IPS-18c (cell line): ENCODE measurements around the gene DDX42.
A peak's percentile ranks its signal among the peaks of the same experiment; 100 is the strongest.

Source experiments
- H3K4me3 ChIP-seq: 2 replicates; pipeline ENCODE4 v1.7.0; 2013; ENCODE audit warnings: low read depth, mild to moderate bottlenecking, low read length, moderate library complexity; ENCODE audit not compliant: insufficient read depth
- H3K9me3 ChIP-seq: one replicate; pipeline ENCODE4 v1.6.1; 2013; ENCODE audit warnings: mild to moderate bottlenecking, low read length, moderate library complexity; ENCODE audit not compliant: control insufficient read depth, insufficient read depth

DDX42 gene

GRCh38 chr17:63774141-63774968, at the start of gene DDX42:
TSS of gene DDX42 (plus strand) at chr17:63774170. CDS start at chr17:63787050, 12,880 bp downstream.
- H3K4me3 ChIP-seq, result peak within 1 kb of the TSS; percentile 91

GRCh38 chr17:63735691-63736090, 38.3 kb upstream of the DDX42 start:
- Histone ChIP-seq H3K4me3 (no peak overlapping the region), H3K9me3 (no peaks in the 10 kb centered on the region)

More at GRCh38 chr17:63774141-63774968, at the start of gene DDX42:
- no peaks in the 10 kb centered on the region for H3K9me3 ChIP-seq

GRCh38 chr17:63740464-63741142, 33.4 kb upstream of the DDX42 start:
- H3K4me3 ChIP-seq, result peak overlapping the region; percentile 97

GRCh38 chr17:63741143-63741407, 32.9 kb upstream of the DDX42 start:
- Histone ChIP-seq H3K4me3 (peak overlapping the region; percentile 97), H3K9me3 (no peaks in the 10 kb centered on the region)

More at GRCh38 chr17:63740464-63741142, 33.4 kb upstream of the DDX42 start:
- no peaks in the 10 kb centered on the region for H3K9me3 ChIP-seq

- peak within 1 kb of the TSS; percentile 97 for H3K4me3 ChIP-seq
- H3K9me3 ChIP-seq, result no peaks in the 10 kb centered on the region
Observed at GRCh38 chr17:63741408-63742173, 32.4 kb upstream of the DDX42 start, which contains the start of gene STRADA. TSS of gene STRADA (minus strand) at chr17:63741799. CDS start at chr17:63728369, 13,430 bp downstream.

GRCh38 chr17:63751806-63752205, 22.2 kb upstream of the DDX42 start:
- H3K9me3 ChIP-seq, result no peaks in the 10 kb centered on the region
- H3K4me3 ChIP-seq, result no peak overlapping the region

GRCh38 chr17:63752707-63753106, 21.3 kb upstream of the DDX42 start:
- Histone ChIP-seq H3K4me3 (no peak overlapping the region), H3K9me3 (no peaks in the 10 kb centered on the region)

GRCh38 chr17:63753215-63753614, 20.8 kb upstream of the DDX42 start:
- no peak overlapping the region for H3K4me3 ChIP-seq

GRCh38 chr17:63754046-63754445, 19.9 kb upstream of the DDX42 start:
- no peak overlapping the region for H3K4me3 ChIP-seq
- no peaks in the 10 kb centered on the region for H3K9me3 ChIP-seq

More at GRCh38 chr17:63753215-63753614, 20.8 kb upstream of the DDX42 start:
- H3K9me3 ChIP-seq, result no peaks in the 10 kb centered on the region

GRCh38 chr17:63758428-63758827, 15.5 kb upstream of the DDX42 start:
- no peak overlapping the region for H3K4me3 ChIP-seq
- H3K9me3 ChIP-seq, result no peaks in the 10 kb centered on the region

- H3K9me3 ChIP-seq, result peaks cover 2% of the 10 kb centered on the region
- no peak overlapping the region for H3K4me3 ChIP-seq
Observed at GRCh38 chr17:63760771-63761539, 13.0 kb upstream of the DDX42 start.

GRCh38 chr17:63762161-63763078, 11.6 kb upstream of the DDX42 start:
- no peak overlapping the region for H3K4me3 ChIP-seq
- H3K9me3 ChIP-seq, result peaks cover 2% of the 10 kb centered on the region

GRCh38 chr17:63764716-63765115, 9.3 kb upstream of the DDX42 start:
- Histone ChIP-seq H3K9me3 (peaks cover 2% of the 10 kb centered on the region), H3K4me3 (no peak overlapping the region)

GRCh38 chr17:63766754-63767153, 7.2 kb upstream of the DDX42 start:
- H3K9me3 ChIP-seq, result peaks cover 2% of the 10 kb centered on the region
- no peak overlapping the region for H3K4me3 ChIP-seq

- H3K4me3 ChIP-seq, result no peak overlapping the region
- H3K9me3 ChIP-seq, result peaks cover 2% of the 10 kb centered on the region
Observed at GRCh38 chr17:63768433-63768832, 5.5 kb upstream of the DDX42 start.

- H3K9me3 ChIP-seq, result no peaks in the 10 kb centered on the region
- peak overlapping the region; percentile 91 for H3K4me3 ChIP-seq
Observed at GRCh38 chr17:63772801-63773271, 1.1 kb upstream of the DDX42 start.
